Stimulated activated CD8-positive, alpha-beta memory T cell treated with anti-CD3 and anti-CD28 coated beads, Interleukin-12 subunit alpha, Interleukin-12 subunit beta, amount 100 ng/mL, for 24 hours (primary cell): Measurements from ENCODE around the gene PLXNB2.
"Not testable (repeated sequence)": the region's sequence is repeated elsewhere in the genome, so short reads cannot be mapped to it uniquely, and the experiment has no call there.

Source experiments
- DNase-seq: peaks from one replicate; pipeline ENCODE4 v3.0.0-alpha.2; 2020; ENCODE audit errors: extremely low read depth

The PLXNB2 gene

GRCh38 chr22:50306753-50307749, at the start of gene PLXNB2:
Gene PLXNB2 (minus strand): TSS chr22:50307646. CDS start chr22:50290584, 17,062 bp downstream.
- DNase-seq = no peak

- DNase-seq = no peak
These were observed 49.8 kb upstream of the PLXNB2 start for GRCh38 chr22:50357222-50357621.

GRCh38 chr22:50356186-50356585, 48.7 kb upstream of the PLXNB2 start:
- no peak for DNase-seq

- no peak for DNase-seq
These were observed 40.6 kb upstream of the PLXNB2 start for GRCh38 chr22:50348058-50348457.

GRCh38 chr22:50347157-50347556, 39.7 kb upstream of the PLXNB2 start:
- no peak for DNase-seq

GRCh38 chr22:50346470-50346869, 39.0 kb upstream of the PLXNB2 start:
- no peak for DNase-seq

- no peak for DNase-seq
These were observed 36.1 kb upstream of the PLXNB2 start for GRCh38 chr22:50343541-50343935.

- peak; percentile 73 for DNase-seq
These were observed 35.5 kb upstream of the PLXNB2 start, which contains the start of gene PPP6R2 for GRCh38 chr22:50342651-50343540. Gene PPP6R2 (plus strand): TSS chr22:50343327. CDS start chr22:50393909, 50,582 bp downstream.

GRCh38 chr22:50341977-50342650, 34.7 kb upstream of the PLXNB2 start:
- peak; percentile 73 for DNase-seq

GRCh38 chr22:50339945-50340879, 32.8 kb upstream of the PLXNB2 start:
- DNase-seq = no peak

GRCh38 chr22:50338860-50339462, 31.5 kb upstream of the PLXNB2 start:
- DNase-seq = no peak

- DNase-seq = no peak
These were observed 30.7 kb upstream of the PLXNB2 start for GRCh38 chr22:50338042-50338573.

- DNase-seq = no peak
These were observed 30.0 kb upstream of the PLXNB2 start for GRCh38 chr22:50337262-50338041.

- not testable (repeated sequence) for DNase-seq
These were observed 27.0 kb upstream of the PLXNB2 start for GRCh38 chr22:50334433-50334832.

- DNase-seq = no peak
These were observed 21.8 kb upstream of the PLXNB2 start for GRCh38 chr22:50329236-50329635.

- DNase-seq = no peak
These were observed 20.2 kb upstream of the PLXNB2 start for GRCh38 chr22:50327711-50328019.

- DNase-seq = peak; percentile 27
These were observed 19.7 kb upstream of the PLXNB2 start, which contains the start of gene DENND6B for GRCh38 chr22:50326956-50327710. Gene DENND6B (minus strand): TSS chr22:50327012. CDS start chr22:50326988, 24 bp downstream.

- DNase-seq = no peak
These were observed 18.9 kb upstream of the PLXNB2 start for GRCh38 chr22:50326225-50326955.
